Caco-2 (cell line): ENCODE measurements around the gene PXT1. TPM values are rescaled to one million over a fixed set of nuclear protein-coding genes. Genes with fewer than 3 reads are reported as not detected.

Experiments
- BruUV-seq: library from RNA; stranded (reverse); fragments of 400-500 nt; replicated peaks from 2 replicates; lab custom pipeline; 2021; lab: Mats Ljungman, UMichigan
- CTCF ChIA-PET: fragments of 300-600 bp; sonication (Branson Sonifier 250); formaldehyde crosslinking; loops from one replicate; lab custom pipeline; 2022; ENCODE audit warnings: antibody characterized with exemption; lab: Charles Lee
- POLR2A ChIA-PET: fragments of 300-600 bp; sonication (Branson Sonifier 250); formaldehyde crosslinking; loops from one replicate; lab custom pipeline; 2022; ENCODE audit warnings: antibody characterized with exemption; lab: Charles Lee
- DNase-seq, 2 experiments: peaks; one replicate each; pipeline versions ENCODE4 v3.0.0 to v3.0.0-alpha.2; 2020 to 2022
- H3K27me3 ChIP-seq: replicated peaks from 2 replicates; pipeline ENCODE4 v1.6.0; 2011; ENCODE audit warnings: low read length; ENCODE audit not compliant: control insufficient read depth, insufficient read depth
- H3K36me3 ChIP-seq: 2 replicates; pipeline ENCODE4 v1.5.1; 2011; ENCODE audit warnings: low read length; ENCODE audit not compliant: control insufficient read depth, insufficient read depth
- H3K4me1 ChIP-seq: fragments of 250-450 bp; sonication (Bioruptor Pico); 2 replicates; pipeline ENCODE4 v1.5.1; 2020; ENCODE audit warnings: mild to moderate bottlenecking
- H3K4me3 ChIP-seq: 2 replicates; pipeline ENCODE4 v1.5.1; 2011; ENCODE audit warnings: low read depth, mild to moderate bottlenecking, control low read depth, low read length
- H3K9me3 ChIP-seq: fragments of 250-450 bp; sonication (Bioruptor Pico); 2 replicates; pipeline ENCODE4 v1.5.1; 2020; ENCODE audit warnings: mild to moderate bottlenecking, moderate library complexity
- H3K27ac Mint-ChIP-seq: one replicate; pipeline ENCODE4 v1.8.0; 2022; ENCODE audit warnings: mixed read lengths; ENCODE audit not compliant: unreplicated experiment
- H3K27me3 Mint-ChIP-seq: one replicate; pipeline ENCODE4 v1.8.0; 2022; ENCODE audit warnings: mixed read lengths; ENCODE audit not compliant: insufficient read depth, unreplicated experiment
- H3K36me3 Mint-ChIP-seq: one replicate; pipeline ENCODE4 v1.8.0; 2022; ENCODE audit warnings: mild to moderate bottlenecking, mixed read lengths; ENCODE audit not compliant: insufficient read depth, unreplicated experiment
- H3K4me1 Mint-ChIP-seq: one replicate; pipeline ENCODE4 v1.8.0; 2022; ENCODE audit warnings: low read depth, mixed read lengths; ENCODE audit not compliant: unreplicated experiment
- H3K4me3 Mint-ChIP-seq: one replicate; pipeline ENCODE4 v1.8.0; 2022; ENCODE audit warnings: mild to moderate bottlenecking, moderate library complexity, mixed read lengths; ENCODE audit not compliant: unreplicated experiment
- H3K9me3 Mint-ChIP-seq: one replicate; pipeline ENCODE4 v1.8.0; 2022; ENCODE audit warnings: mixed read lengths; ENCODE audit not compliant: unreplicated experiment
- CTCF ChIP-seq, 2 experiments: fragments of 200-600 bp in 1 of 2; IDR thresholded peaks; 1 replicate in 1 of 2; 2 replicates in 1 of 2; pipeline versions ENCODE4 v1.5.1 to v1.8.0; 2011 to 2022; ENCODE audit warnings: antibody characterized with exemption in 1 of 2, control low read depth in 1 of 2, inconsistent platforms in 1 of 2, low read depth in 1 of 2, low read length in 1 of 2, mild to moderate bottlenecking in 1 of 2, moderate library complexity in 1 of 2; ENCODE audit not compliant: insufficient read depth in 1 of 2, severe bottlenecking in 1 of 2, unreplicated experiment in 1 of 2
- intact Hi-C: fragments of 100-400 bp; cut with micrococcal nuclease; formaldehyde crosslinking; loops from one replicate; pipeline ENCODE4 v1.10.0; 2022; ENCODE audit not compliant: unreplicated experiment
- total RNA-seq: library from RNA; stranded (reverse); gene quantifications from 2 replicates; pipeline ENCODE4 v1.2.3, GENCODE V29; 2022

Gene PXT1
- total RNA-seq, 1 experiment from 2014 or later = not detected

- Mint-ChIP-seq H3K27me3 (no peaks in the 10 kb centered on the region), H3K36me3 (peaks cover 70% of the 10 kb centered on the region), H3K27ac (no peak overlapping the region), H3K9me3 (no peaks in the 10 kb centered on the region), H3K4me3 (no peak overlapping the region), H3K4me1 (peaks cover 7% of the 10 kb centered on the region)
- Histone ChIP-seq H3K27me3 (no peaks in the 10 kb centered on the region), H3K4me1 (no peaks in the 10 kb centered on the region), H3K36me3 (peaks cover 1% of the 10 kb centered on the region), H3K4me3 (no peak overlapping the region), H3K9me3 (no peaks in the 10 kb centered on the region)
- TF ChIP-seq CTCF (IDR thresholded peaks at IDR 0.05; ENCODE audit: insufficient read depth in 1 of 2, low read depth in 1 of 2, low read length in 1 of 2, severe bottlenecking in 1 of 2, unreplicated experiment in 1 of 2) = no peak
- no peak for DNase-seq
- no TSS peak for BruUV-seq
- ChIA-PET POLR2A (no interaction called here), CTCF (no interaction called here)
- intact Hi-C loops = no loop called here
These were observed 46.8 kb upstream of the PXT1 start for GRCh38 chr6:36489426-36489825.

- intact Hi-C loops = no loop called here
- Histone ChIP-seq H3K36me3 (peaks cover 1% of the 10 kb centered on the region), H3K4me3 (no peak overlapping the region), H3K27me3 (no peaks in the 10 kb centered on the region), H3K4me1 (no peaks in the 10 kb centered on the region), H3K9me3 (no peaks in the 10 kb centered on the region)
- BruUV-seq = no TSS peak
- Mint-ChIP-seq H3K4me1 (no peaks in the 10 kb centered on the region), H3K27me3 (no peaks in the 10 kb centered on the region), H3K27ac (no peak overlapping the region), H3K4me3 (no peak overlapping the region), H3K9me3 (no peaks in the 10 kb centered on the region), H3K36me3 (peaks cover 70% of the 10 kb centered on the region)
- no peak for TF ChIP-seq CTCF (IDR thresholded peaks at IDR 0.05; ENCODE audit: insufficient read depth in 1 of 2, low read depth in 1 of 2, low read length in 1 of 2, severe bottlenecking in 1 of 2, unreplicated experiment in 1 of 2)
- DNase-seq = no peak
- POLR2A ChIA-PET = no interaction called here
- CTCF ChIA-PET = no interaction called here
These were observed 45.6 kb upstream of the PXT1 start for GRCh38 chr6:36488221-36488620.

- Mint-ChIP-seq H3K27me3 (no peaks in the 10 kb centered on the region), H3K36me3 (peaks cover 68% of the 10 kb centered on the region), H3K9me3 (no peaks in the 10 kb centered on the region), H3K4me1 (no peaks in the 10 kb centered on the region), H3K4me3 (no peak overlapping the region), H3K27ac (no peak overlapping the region)
- Histone ChIP-seq H3K36me3 (peaks cover 1% of the 10 kb centered on the region), H3K9me3 (no peaks in the 10 kb centered on the region), H3K27me3 (no peaks in the 10 kb centered on the region), H3K4me3 (no peak overlapping the region), H3K4me1 (no peaks in the 10 kb centered on the region)
- no TSS peak for BruUV-seq
- DNase-seq = no peak
- CTCF ChIA-PET = no interaction called here
- intact Hi-C loops = no loop called here
- TF ChIP-seq CTCF (IDR thresholded peaks at IDR 0.05; ENCODE audit: insufficient read depth in 1 of 2, low read depth in 1 of 2, low read length in 1 of 2, severe bottlenecking in 1 of 2, unreplicated experiment in 1 of 2) = no peak
- POLR2A ChIA-PET = no interaction called here
These were observed 45.0 kb upstream of the PXT1 start for GRCh38 chr6:36487698-36488097.
